NCI-H460 (cell line): ENCODE results near the gene CST11. TPM values are rescaled to one million over a fixed set of nuclear protein-coding genes. Genes with fewer than 3 reads are reported as not detected.
"Not testable (repeated sequence)": the region's sequence is repeated elsewhere in the genome, so short reads cannot be mapped to it uniquely, and the experiment has no call there.

Experiments
- DNase-seq: peaks from one replicate; pipeline ENCODE4 v3.0.0-alpha.2; 2016; ENCODE audit warnings: low read depth; ENCODE audit errors: extremely low read depth
- polyA plus RNA-seq: library from polyadenylated mRNA; depleted of rRNA; stranded (reverse); fragments of >200 nt; gene quantifications from 2 replicates; pipeline ENCODE4 v1.2.3, GENCODE V29; 2014; cell fraction: nucleus; rRNA removed
- total RNA-seq: library from RNA; depleted of rRNA; stranded (reverse); fragments of >200 nt; shearing (Covaris generic); gene quantifications from 2 replicates; pipeline ENCODE4 v1.2.3, GENCODE V29; 2014; rRNA removed

CST11 gene, protein sequence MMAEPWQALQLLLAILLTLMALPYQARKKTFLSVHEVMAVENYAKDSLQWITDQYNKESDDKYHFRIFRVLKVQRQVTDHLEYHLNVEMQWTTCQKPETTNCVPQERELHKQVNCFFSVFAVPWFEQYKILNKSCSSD
- total RNA-seq: not detected in 2 replicates
- polyA plus RNA-seq: not detected in 2 replicates

- DNase-seq: no peak
These were observed at the start of gene CST11 for GRCh38 chr20:23452776-23453175. TSS of gene CST11 (minus strand) at chr20:23452876. CDS start at chr20:23452811, 65 bp downstream.

DNA sequence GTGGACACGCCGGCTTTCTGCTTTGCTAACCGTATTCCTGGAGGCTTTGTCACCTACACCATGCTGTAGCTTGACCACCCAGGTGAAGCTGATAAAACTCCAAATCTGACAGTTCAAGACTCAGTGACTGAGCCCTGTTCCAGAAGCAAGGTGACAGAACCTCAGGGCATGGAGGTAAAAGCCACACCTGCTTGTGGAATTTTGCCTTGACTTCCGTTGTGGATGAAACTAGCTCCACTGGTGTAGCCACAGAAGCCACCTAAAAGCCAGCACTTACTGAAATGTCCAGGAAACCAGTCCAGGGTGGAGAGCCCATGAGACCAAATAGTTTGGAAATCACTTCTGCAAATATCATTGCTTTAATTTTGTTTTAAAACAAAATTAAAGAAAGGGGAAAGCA lies 49.2 kb upstream of the CST11 start:
- DNase-seq: no peak

DNA sequence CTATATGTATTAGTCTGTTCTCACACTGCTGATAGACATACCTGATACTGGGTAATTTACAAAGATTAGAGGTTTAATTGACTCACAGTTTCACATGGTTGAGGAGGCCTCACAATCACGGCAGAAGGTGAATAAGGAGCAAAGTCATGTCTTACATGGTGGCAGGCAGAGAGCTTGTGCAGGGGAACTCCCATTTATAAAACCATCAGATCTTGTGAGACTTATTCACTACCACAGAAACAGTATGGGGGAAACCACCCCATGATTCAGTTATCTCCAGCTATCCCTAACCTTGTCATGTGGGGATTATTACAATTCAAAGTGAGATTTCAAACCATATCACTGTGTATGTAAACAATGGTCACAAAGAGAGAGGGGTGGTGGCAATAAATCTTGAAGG lies 44.9 kb upstream of the CST11 start:
- DNase-seq: no peak

DNA sequence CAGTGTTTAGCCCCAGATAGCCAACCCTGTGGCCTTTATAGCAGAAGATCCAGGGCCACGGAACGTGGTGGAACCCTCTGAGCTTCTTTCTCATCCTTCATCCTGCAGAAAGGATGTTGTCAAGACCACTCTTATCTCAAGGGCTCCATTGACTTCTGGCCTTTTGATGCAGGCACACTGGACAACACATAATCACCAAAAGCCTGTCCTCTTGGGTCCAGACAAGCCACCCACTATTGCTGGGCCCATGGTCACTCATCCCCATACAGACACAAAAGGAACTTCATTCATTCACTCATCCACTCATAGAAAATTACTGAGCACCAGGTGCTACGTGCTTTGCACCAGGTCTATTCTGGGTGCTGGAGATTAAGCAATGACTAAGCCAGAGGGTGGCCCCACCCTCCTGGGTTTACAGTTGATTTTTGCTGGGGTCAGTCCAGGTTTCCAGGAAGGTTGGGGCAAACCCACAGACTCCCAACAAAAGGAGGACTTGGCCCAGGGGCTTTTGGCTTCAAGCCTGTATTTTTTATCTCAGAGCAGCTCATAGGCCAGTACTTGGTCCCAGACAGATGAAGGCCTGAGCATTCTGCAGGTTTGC lies 40.6 kb upstream of the CST11 start:
- no peak for DNase-seq

GRCh38 chr20:23492292-23492691 lies 39.6 kb upstream of the CST11 start:
- no peak for DNase-seq

GRCh38 chr20:23490817-23491216 lies 38.1 kb upstream of the CST11 start, which contains the start of gene CST8:
TSS of gene CST8 (plus strand) at chr20:23491117. CDS start at chr20:23491668, 551 bp downstream.
- DNase-seq: no peak

DNA sequence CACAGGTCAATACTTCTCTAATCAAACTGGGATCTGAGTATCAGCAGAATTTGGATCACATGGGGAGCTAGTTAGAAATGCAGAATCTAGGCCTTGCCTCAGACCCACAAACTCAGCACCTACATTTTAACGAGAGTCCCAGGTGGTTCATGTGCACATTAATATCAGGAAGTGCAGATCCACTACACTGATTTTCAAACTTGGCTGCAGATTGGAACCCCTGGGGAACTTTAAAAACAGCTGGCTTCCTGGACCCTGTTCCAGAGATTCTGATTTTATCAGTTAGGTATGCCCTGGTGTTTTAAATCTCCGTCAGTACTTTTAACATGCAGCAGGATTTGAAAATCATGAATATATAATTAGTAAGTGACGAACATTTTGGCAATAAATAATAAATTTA lies 36.3 kb upstream of the CST11 start:
- DNase-seq: no peak

- DNase-seq: no peak
These were observed 35.8 kb upstream of the CST11 start for GRCh38 chr20:23488470-23488869.

- no peak for DNase-seq
These were observed 31.4 kb upstream of the CST11 start for GRCh38 chr20:23484081-23484480.

DNA sequence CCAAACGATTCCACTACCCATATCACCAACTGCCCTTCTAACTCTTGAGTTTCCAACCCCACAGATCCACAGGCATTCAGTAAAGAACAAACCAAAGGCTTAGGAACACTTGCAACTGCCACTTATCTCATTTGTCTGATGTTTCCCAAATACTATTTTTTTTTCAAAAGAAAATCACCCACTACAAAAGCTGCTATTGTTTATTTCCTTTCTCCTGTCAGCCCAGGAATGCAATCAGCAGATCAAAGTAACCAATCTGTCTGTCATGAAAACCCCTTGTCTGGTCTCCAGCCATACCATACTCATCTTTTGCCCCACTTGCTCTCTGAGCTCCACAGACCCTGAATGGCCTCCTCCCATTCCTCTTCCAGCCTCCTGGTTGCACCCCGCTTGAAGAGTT lies 29.5 kb upstream of the CST11 start:
- no peak for DNase-seq

- no peak for DNase-seq
These were observed 26.4 kb upstream of the CST11 start for GRCh38 chr20:23479043-23479442.

GRCh38 chr20:23477223-23477622 lies 24.5 kb upstream of the CST11 start:
- no peak for DNase-seq

DNA sequence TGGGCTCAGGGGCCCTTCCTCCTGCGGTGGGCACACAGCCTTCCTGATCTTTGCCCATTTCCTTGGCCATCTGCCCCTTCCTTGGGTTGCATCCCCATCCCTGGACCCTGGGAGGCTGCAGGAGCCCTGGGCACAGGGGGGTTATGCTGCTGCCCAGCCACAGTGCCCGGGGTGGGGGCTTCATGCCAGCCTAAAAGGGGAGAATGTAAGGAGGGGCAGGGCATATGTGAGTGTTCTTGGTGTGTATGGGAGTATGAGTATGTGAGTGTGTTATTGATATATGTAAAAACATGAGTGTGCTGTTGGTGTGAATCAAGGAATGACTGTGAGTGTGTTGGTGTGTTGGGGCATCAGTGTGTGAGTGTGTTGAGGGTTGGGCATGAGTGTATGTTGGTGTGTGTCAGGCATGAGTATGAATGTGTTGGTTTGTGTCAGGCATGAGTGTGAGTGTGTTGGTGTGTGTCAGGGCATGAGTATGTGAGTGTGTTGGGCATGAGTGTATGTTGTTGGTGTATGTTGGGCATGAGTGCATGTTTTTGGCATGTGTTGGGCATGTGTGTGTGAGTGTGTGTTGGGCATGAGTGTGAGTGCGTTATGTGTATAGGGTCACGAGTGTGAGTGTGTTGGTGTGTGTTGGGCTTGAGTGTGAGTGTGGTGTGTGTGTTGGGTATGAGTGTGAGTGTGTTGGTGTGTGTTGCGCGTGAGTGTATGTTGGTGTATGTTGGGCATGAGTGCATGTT lies 23.5 kb upstream of the CST11 start:
- DNase-seq: no peak

- DNase-seq: no peak
These were observed 22.7 kb upstream of the CST11 start for GRCh38 chr20:23475395-23475794.

GRCh38 chr20:23473293-23473692 lies 20.6 kb upstream of the CST11 start:
- not testable (repeated sequence) for DNase-seq

GRCh38 chr20:23472306-23472705 lies 19.6 kb upstream of the CST11 start:
- DNase-seq: not testable (repeated sequence)

- DNase-seq: not testable (repeated sequence)
These were observed 14.3 kb upstream of the CST11 start for GRCh38 chr20:23466961-23467360.

GRCh38 chr20:23461180-23461579 lies 8.5 kb upstream of the CST11 start:
- DNase-seq: no peak

GRCh38 chr20:23459461-23460150 lies 6.9 kb upstream of the CST11 start:
- DNase-seq: no peak

- DNase-seq: no peak
These were observed 4.2 kb upstream of the CST11 start for GRCh38 chr20:23456873-23457272.

DNA sequence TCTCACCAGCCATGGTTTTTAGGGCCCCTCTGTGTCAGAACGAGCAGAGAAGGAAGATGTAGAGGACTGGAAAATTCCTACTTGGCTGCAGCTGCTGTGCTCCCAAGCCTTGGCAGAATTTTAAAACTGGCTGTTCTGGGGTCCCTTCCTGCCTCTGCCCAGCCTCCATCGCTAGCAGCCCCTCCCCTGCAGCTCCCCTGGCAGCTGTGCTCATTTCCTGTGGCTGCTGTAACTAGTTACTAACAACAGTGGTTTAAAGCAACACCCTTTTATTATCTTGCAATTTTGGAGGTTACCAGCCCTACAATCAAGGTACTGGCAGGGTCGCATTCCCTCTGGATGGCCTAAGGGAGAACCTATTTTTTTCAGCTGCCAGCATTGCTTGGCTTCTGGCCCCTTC lies 3.7 kb upstream of the CST11 start:
- DNase-seq: no peak
